A673 (cell line): ENCODE measurements around the gene RAD50. TPM values are rescaled to one million over a fixed set of nuclear protein-coding genes. Genes with fewer than 3 reads are reported as not detected.

ENCODE experiments used
- BruUV-seq: library from RNA; stranded (reverse); fragments of 400-500 nt; replicated peaks from 2 replicates; lab custom pipeline; 2021; lab: Mats Ljungman, UMichigan
- CTCF ChIA-PET: fragments of 300-600 bp; sonication (Branson Sonifier 250); formaldehyde crosslinking; loops from one replicate; lab custom pipeline; 2022; ENCODE audit warnings: antibody characterized with exemption; lab: Charles Lee
- POLR2A ChIA-PET: fragments of 300-600 bp; sonication (Branson Sonifier 250); formaldehyde crosslinking; loops from one replicate; lab custom pipeline; 2022; ENCODE audit warnings: antibody characterized with exemption; ENCODE audit not compliant: low non-redundant PET; lab: Charles Lee
- DNase-seq: peaks from one replicate; pipeline ENCODE4 v3.0.0-alpha.2; 2015; ENCODE audit warnings: low spot score
- H3K27ac ChIP-seq: fragments of 200-600 bp; sonication (generic); 2 replicates; pipeline ENCODE4 v1.5.1; 2016; ENCODE audit warnings: mixed run types, low read depth, mild to moderate bottlenecking, mixed read lengths, antibody characterized with exemption, low read length; ENCODE audit not compliant: poor library complexity, severe bottlenecking
- H3K27me3 ChIP-seq: fragments of 200-600 bp; sonication (generic); replicated peaks from 2 replicates; pipeline ENCODE4 v1.6.1; 2017; ENCODE audit warnings: mixed run types, low read depth, mild to moderate bottlenecking, mixed read lengths, antibody characterized with exemption, low read length; ENCODE audit not compliant: insufficient read depth, poor library complexity
- H3K36me3 ChIP-seq: fragments of 200-600 bp; sonication (generic); 2 replicates; pipeline ENCODE4 v1.6.1; 2016; ENCODE audit warnings: mixed run types, mild to moderate bottlenecking, mixed read lengths, antibody characterized with exemption, low read length; ENCODE audit not compliant: insufficient read depth, poor library complexity, severe bottlenecking
- H3K4me1 ChIP-seq: fragments of 200-600 bp; sonication (generic); 2 replicates; pipeline ENCODE4 v1.6.1; 2017; ENCODE audit warnings: mixed run types, mild to moderate bottlenecking, mixed read lengths, antibody characterized with exemption, low read length; ENCODE audit not compliant: insufficient read depth, poor library complexity, severe bottlenecking
- H3K4me3 ChIP-seq: fragments of 200-600 bp; sonication (generic); 2 replicates; pipeline ENCODE4 v1.5.1; 2016; ENCODE audit warnings: low read depth, mixed run types, mild to moderate bottlenecking, mixed read lengths, low read length; ENCODE audit not compliant: poor library complexity, severe bottlenecking
- H3K9me3 ChIP-seq: fragments of 200-600 bp; sonication (generic); 2 replicates; pipeline ENCODE4 v1.6.1; 2016; ENCODE audit warnings: mixed run types, low read depth, mild to moderate bottlenecking, mixed read lengths, antibody characterized with exemption, low read length; ENCODE audit not compliant: poor library complexity, severe bottlenecking
- CTCF ChIP-seq: fragments of 300-800, 200-600 bp; sonication (generic); conservative IDR thresholded peaks from 2 replicates; pipeline ENCODE4 v1.5.1; 2017; ENCODE audit warnings: low read depth, mild to moderate bottlenecking, antibody characterized with exemption, low read length, moderate library complexity, mixed read lengths
- EZH2 ChIP-seq: fragments of 200-600 bp; sonication (generic); IDR thresholded peaks from 2 replicates; pipeline ENCODE4 v1.6.1; 2017; ENCODE audit warnings: borderline replicate concordance, low read depth, mild to moderate bottlenecking, mixed read lengths, antibody characterized with exemption, low read length; ENCODE audit not compliant: poor library complexity, severe bottlenecking
- intact Hi-C: fragments of 100-400 bp; cut with micrococcal nuclease; formaldehyde crosslinking; loops from one replicate; pipeline ENCODE4 v1.10.0; 2022; ENCODE audit not compliant: unreplicated experiment
- total RNA-seq: library from RNA; stranded (reverse); gene quantifications from 2 replicates; pipeline ENCODE4 v1.2.3, GENCODE V29; 2021

RAD50 gene
- total RNA-seq, 1 experiment from 2014 or later: 43.6 TPM

DNA sequence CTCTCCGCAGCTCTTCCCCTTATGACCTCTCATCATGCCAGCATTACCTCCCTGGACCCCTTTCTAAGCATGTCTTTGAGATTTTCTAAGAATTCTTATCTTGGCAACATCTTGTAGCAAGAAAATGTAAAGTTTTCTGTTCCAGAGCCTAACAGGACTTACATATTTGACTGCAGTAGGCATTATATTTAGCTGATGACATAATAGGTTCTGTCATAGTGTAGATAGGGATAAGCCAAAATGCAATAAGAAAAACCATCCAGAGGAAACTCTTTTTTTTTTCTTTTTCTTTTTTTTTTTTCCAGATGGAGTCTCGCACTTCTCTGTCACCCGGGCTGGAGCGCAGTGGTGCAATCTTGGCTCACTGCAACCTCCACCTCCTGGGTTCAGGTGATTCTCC is 80.5 kb downstream of the RAD50 start:
- Histone ChIP-seq H3K27ac (no peak overlapping the region), H3K4me1 (no peaks in the 10 kb centered on the region), H3K27me3 (no peaks in the 10 kb centered on the region), H3K36me3 (peaks cover 17% of the 10 kb centered on the region), H3K4me3 (no peak overlapping the region), H3K9me3 (no peaks in the 10 kb centered on the region)
- TF ChIP-seq CTCF (no peak), EZH2 (no peak)
- ChIA-PET POLR2A (no interaction called here), CTCF (no interaction called here)
- no peak for DNase-seq
- intact Hi-C loops: no loop called here
- BruUV-seq: no TSS peak

DNA sequence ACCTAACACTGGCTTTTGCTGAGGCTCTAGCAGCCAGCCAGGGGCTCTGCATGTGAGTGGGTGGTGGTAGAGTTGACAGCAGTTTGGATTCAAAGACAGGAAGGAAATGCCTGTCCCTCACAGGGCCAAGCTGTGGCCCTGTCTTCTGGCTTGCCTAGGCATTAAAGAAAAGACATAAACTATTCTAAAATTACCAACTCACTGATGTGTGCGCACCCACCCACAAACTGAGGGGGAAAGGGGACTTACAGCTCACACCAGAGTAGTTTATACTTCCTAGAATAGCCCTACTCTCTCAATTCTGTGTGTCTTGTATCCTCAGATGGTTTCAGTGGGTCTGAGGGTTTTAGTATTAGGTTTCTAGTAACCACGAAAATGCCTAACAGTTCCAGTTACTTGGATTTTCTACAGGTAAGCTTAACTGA is 82.9 kb downstream of the RAD50 start:
- H3K27ac ChIP-seq: no peak overlapping the region
- no peaks in the 10 kb centered on the region for H3K4me1 ChIP-seq
- TF ChIP-seq CTCF (no peak), EZH2 (no peak)
- CTCF ChIA-PET: no interaction called here
- H3K4me3 ChIP-seq: no peak overlapping the region
- H3K9me3 ChIP-seq: no peaks in the 10 kb centered on the region
- intact Hi-C loops: no loop called here
- no TSS peak for BruUV-seq
- POLR2A ChIA-PET: no interaction called here
- no peak for DNase-seq
- peaks cover 21% of the 10 kb centered on the region for H3K36me3 ChIP-seq
- no peaks in the 10 kb centered on the region for H3K27me3 ChIP-seq

DNA sequence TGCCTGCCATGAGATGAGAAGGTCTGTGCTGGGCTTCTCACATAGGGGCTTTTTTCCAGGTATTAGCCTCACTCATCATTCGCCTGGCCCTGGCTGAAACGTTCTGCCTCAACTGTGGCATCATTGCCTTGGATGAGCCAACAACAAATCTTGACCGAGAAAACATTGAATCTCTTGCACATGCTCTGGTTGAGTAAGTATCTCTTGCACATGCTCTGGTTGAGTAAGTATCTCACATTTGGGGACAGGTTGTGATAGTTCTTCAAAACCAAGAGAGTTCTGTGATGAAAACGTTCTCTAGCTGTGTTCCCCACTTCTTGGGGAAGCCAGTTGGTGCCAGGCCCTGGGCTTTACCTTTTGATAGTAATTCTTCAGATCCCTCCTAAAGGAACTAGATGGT is 83.8 kb downstream of the RAD50 start:
- Histone ChIP-seq H3K4me3 (no peak overlapping the region), H3K36me3 (peaks cover 21% of the 10 kb centered on the region), H3K27ac (no peak overlapping the region), H3K9me3 (no peaks in the 10 kb centered on the region), H3K4me1 (no peaks in the 10 kb centered on the region), H3K27me3 (no peaks in the 10 kb centered on the region)
- intact Hi-C loops: no loop called here
- ChIA-PET CTCF (no interaction called here), POLR2A (no interaction called here)
- no TSS peak for BruUV-seq
- DNase-seq: no peak
- TF ChIP-seq CTCF (no peak), EZH2 (no peak)
